ENCODE data around the gene TMTC2. TPM values are rescaled to one million over a fixed set of nuclear protein-coding genes. Genes with fewer than 3 reads are reported as not detected.

TMTC2 gene
- total RNA-seq, 4 donors from 2014 or later, result 11.5 to 44.1 (median 16.0) TPM

GRCh38 chr12:83097643-83098342 is 411.1 kb downstream of the TMTC2 start:
- Histone ChIP-seq H3K4me1 (no peaks in the 10 kb centered on the region), H3K4me3 (no peak overlapping the region), H3K27ac (no peak overlapping the region), H3K9me3 (no peaks in the 10 kb centered on the region), H3K27me3 (no peaks in the 10 kb centered on the region), H3K36me3 (no peaks in the 10 kb centered on the region)
- no peak for TF ChIP-seq POLR2A (IDR thresholded peaks at IDR 0.05)
- TF ChIP-seq CTCF (IDR thresholded peaks at IDR 0.05), result no peak
- no peak for DNase-seq
- intact Hi-C loops (cut with DNase I; ENCODE audit: low total_unique reads), result no loop called here

- intact Hi-C loops (cut with DNase I; ENCODE audit: low total_unique reads), result no loop called here
- no peak for TF ChIP-seq CTCF (IDR thresholded peaks at IDR 0.05)
- no peak for TF ChIP-seq POLR2A (IDR thresholded peaks at IDR 0.05)
- H3K27ac ChIP-seq, result no peak overlapping the region
These were observed 412.7 kb downstream of the TMTC2 start for GRCh38 chr12:83099436-83099835.

GRCh38 chr12:83102499-83102898 is 415.8 kb downstream of the TMTC2 start:
- intact Hi-C loops (cut with DNase I; ENCODE audit: low total_unique reads), result no loop called here
- TF ChIP-seq POLR2A (IDR thresholded peaks at IDR 0.05), result no peak
- TF ChIP-seq CTCF (IDR thresholded peaks at IDR 0.05), result no peak
- no peak overlapping the region for H3K4me3 ChIP-seq

More at GRCh38 chr12:83099436-83099835, 412.7 kb downstream of the TMTC2 start:
- no peak for DNase-seq
- Histone ChIP-seq H3K9me3 (no peaks in the 10 kb centered on the region), H3K36me3 (no peaks in the 10 kb centered on the region), H3K4me3 (no peak overlapping the region), H3K4me1 (no peaks in the 10 kb centered on the region), H3K27me3 (no peaks in the 10 kb centered on the region)

GRCh38 chr12:83106873-83107272 is 420.2 kb downstream of the TMTC2 start:
- no peaks in the 10 kb centered on the region for H3K4me1 ChIP-seq
- no peaks in the 10 kb centered on the region for H3K36me3 ChIP-seq
- H3K27ac ChIP-seq, result no peak overlapping the region
- intact Hi-C loops (cut with DNase I; ENCODE audit: low total_unique reads), result no loop called here
- no peaks in the 10 kb centered on the region for H3K27me3 ChIP-seq
- TF ChIP-seq CTCF (IDR thresholded peaks at IDR 0.05) (no peak), POLR2A (IDR thresholded peaks at IDR 0.05) (no peak)
- DNase-seq, result no peak
- H3K9me3 ChIP-seq, result no peaks in the 10 kb centered on the region
- no peak overlapping the region for H3K4me3 ChIP-seq

More at GRCh38 chr12:83102499-83102898, 415.8 kb downstream of the TMTC2 start:
- DNase-seq, result no peak
- no peaks in the 10 kb centered on the region for H3K36me3 ChIP-seq
- no peaks in the 10 kb centered on the region for H3K27me3 ChIP-seq
- no peak overlapping the region for H3K27ac ChIP-seq
- no peaks in the 10 kb centered on the region for H3K4me1 ChIP-seq
- H3K9me3 ChIP-seq, result no peaks in the 10 kb centered on the region

- DNase-seq, result no peak
- intact Hi-C loops (cut with DNase I; ENCODE audit: low total_unique reads), result no loop called here
- H3K9me3 ChIP-seq, result no peaks in the 10 kb centered on the region
- no peaks in the 10 kb centered on the region for H3K4me1 ChIP-seq
- H3K4me3 ChIP-seq, result no peak overlapping the region
- no peaks in the 10 kb centered on the region for H3K27me3 ChIP-seq
- H3K27ac ChIP-seq, result no peak overlapping the region
- TF ChIP-seq POLR2A (IDR thresholded peaks at IDR 0.05) (no peak), CTCF (IDR thresholded peaks at IDR 0.05) (no peak)
- H3K36me3 ChIP-seq, result no peaks in the 10 kb centered on the region
These were observed 423.7 kb downstream of the TMTC2 start for GRCh38 chr12:83110424-83110823.
